KOPT-K1 (cell line): ENCODE measurements around the gene IGFLR1.

Experiments used
- H3K27ac ChIP-seq: fragments of 200-600 bp; sonication (generic); 2 replicates; pipeline ENCODE4 v1.5.1; 2016; ENCODE audit warnings: antibody characterized with exemption, mild to moderate bottlenecking, low read depth, low read length; ENCODE audit not compliant: poor library complexity, severe bottlenecking
- H3K36me3 ChIP-seq: fragments of 200-600 bp; sonication (generic); 2 replicates; pipeline ENCODE4 v1.5.1; 2017; ENCODE audit warnings: antibody characterized with exemption, mild to moderate bottlenecking, low read length, moderate library complexity; ENCODE audit not compliant: insufficient read depth
- H3K9me3 ChIP-seq: fragments of 200-600 bp; sonication (generic); 2 replicates; pipeline ENCODE4 v1.5.1; 2017; ENCODE audit warnings: antibody characterized with exemption, low read length, mild to moderate bottlenecking; ENCODE audit not compliant: insufficient read depth, poor library complexity, severe bottlenecking

Gene IGFLR1

GRCh38 chr19:35740423-35741202, 1.6 kb downstream of the IGFLR1 start:
- peaks cover 39% of the 10 kb centered on the region for H3K36me3 ChIP-seq

GRCh38 chr19:35740108-35740422, 2.2 kb downstream of the IGFLR1 start:
- peaks cover 44% of the 10 kb centered on the region for H3K36me3 ChIP-seq
- H3K9me3 ChIP-seq, result no peaks in the 10 kb centered on the region
- H3K27ac ChIP-seq, result peak overlapping the region; percentile 55

More at GRCh38 chr19:35740423-35741202, 1.6 kb downstream of the IGFLR1 start:
- Histone ChIP-seq H3K27ac (peak overlapping the region; percentile 55), H3K9me3 (no peaks in the 10 kb centered on the region)

- Histone ChIP-seq H3K27ac (peak overlapping the region; percentile 55), H3K9me3 (no peaks in the 10 kb centered on the region), H3K36me3 (peaks cover 50% of the 10 kb centered on the region)
Observed at GRCh38 chr19:35739275-35740107, 2.8 kb downstream of the IGFLR1 start.

GRCh38 chr19:35738887-35739229, 3.4 kb downstream of the IGFLR1 start:
- H3K27ac ChIP-seq, result no peak overlapping the region
- peaks cover 56% of the 10 kb centered on the region for H3K36me3 ChIP-seq

GRCh38 chr19:35738021-35738886, 4.0 kb downstream of the IGFLR1 start:
- Histone ChIP-seq H3K27ac (no peak overlapping the region), H3K9me3 (no peaks in the 10 kb centered on the region), H3K36me3 (peaks cover 62% of the 10 kb centered on the region)

More at GRCh38 chr19:35738887-35739229, 3.4 kb downstream of the IGFLR1 start:
- no peaks in the 10 kb centered on the region for H3K9me3 ChIP-seq

GRCh38 chr19:35736913-35737886, 5.1 kb downstream of the IGFLR1 start:
- Histone ChIP-seq H3K27ac (no peak overlapping the region), H3K9me3 (no peaks in the 10 kb centered on the region), H3K36me3 (peaks cover 73% of the 10 kb centered on the region)

GRCh38 chr19:35734889-35735288, 7.4 kb downstream of the IGFLR1 start:
- Histone ChIP-seq H3K9me3 (no peaks in the 10 kb centered on the region), H3K27ac (no peak overlapping the region), H3K36me3 (peaks cover 96% of the 10 kb centered on the region)

- Histone ChIP-seq H3K27ac (no peak overlapping the region), H3K9me3 (no peaks in the 10 kb centered on the region), H3K36me3 (peaks cover 100% of the 10 kb centered on the region)
Observed at GRCh38 chr19:35734273-35734672, 8.0 kb downstream of the IGFLR1 start.

GRCh38 chr19:35733180-35734125, 8.8 kb downstream of the IGFLR1 start:
- H3K27ac ChIP-seq, result no peak overlapping the region
- peaks cover 100% of the 10 kb centered on the region for H3K36me3 ChIP-seq
- no peaks in the 10 kb centered on the region for H3K9me3 ChIP-seq

- no peaks in the 10 kb centered on the region for H3K9me3 ChIP-seq
- H3K27ac ChIP-seq, result no peak overlapping the region
- peaks cover 100% of the 10 kb centered on the region for H3K36me3 ChIP-seq
Observed at GRCh38 chr19:35732540-35733179, 9.6 kb downstream of the IGFLR1 start.

GRCh38 chr19:35731779-35732405, 10.4 kb downstream of the IGFLR1 start:
- Histone ChIP-seq H3K36me3 (peaks cover 100% of the 10 kb centered on the region), H3K9me3 (no peaks in the 10 kb centered on the region), H3K27ac (no peak overlapping the region)

- no peak overlapping the region for H3K27ac ChIP-seq
- peaks cover 99% of the 10 kb centered on the region for H3K36me3 ChIP-seq
- no peaks in the 10 kb centered on the region for H3K9me3 ChIP-seq
Observed at GRCh38 chr19:35731353-35731752, 10.9 kb downstream of the IGFLR1 start.
